HEK293 (cell line): ENCODE results near the gene TOMM6.

Experiments
- BCL11B ChIP-seq: fragments of 450-650 bp; formaldehyde crosslinking; IDR thresholded peaks from 2 replicates; pipeline ENCODE4 v1.5.1; 2016; ENCODE audit warnings: low read depth, missing biosample characterization, missing genetic modification characterization
- GLI2 ChIP-seq: fragments of 450-650 bp; formaldehyde crosslinking; IDR thresholded peaks from 2 replicates; pipeline ENCODE4; 2017; ENCODE audit warnings: missing biosample characterization, missing genetic modification characterization, low read depth, borderline replicate concordance
- RBAK ChIP-seq: fragments of 450-650 bp; formaldehyde crosslinking; IDR thresholded peaks from 2 replicates; pipeline ENCODE4 v1.5.1; 2016; ENCODE audit warnings: missing biosample characterization, missing genetic modification characterization
- REPIN1 ChIP-seq: fragments of 450-650 bp; formaldehyde crosslinking; IDR thresholded peaks from 2 replicates; pipeline ENCODE4 v1.5.1; 2017; ENCODE audit warnings: missing biosample characterization, missing genetic modification characterization, low read depth
- SCRT1 ChIP-seq: fragments of 450-650 bp; formaldehyde crosslinking; IDR thresholded peaks from 2 replicates; pipeline ENCODE4 v1.5.1; 2016; ENCODE audit warnings: missing biosample characterization, missing genetic modification characterization, borderline replicate concordance
- ZBTB21 ChIP-seq: fragments of 450-650 bp; formaldehyde crosslinking; IDR thresholded peaks from 2 replicates; pipeline ENCODE4 v1.5.1; 2017; ENCODE audit warnings: missing biosample characterization, missing genetic modification characterization
- ZNF121 ChIP-seq: fragments of 450-650 bp; formaldehyde crosslinking; IDR thresholded peaks from 2 replicates; pipeline ENCODE4 v1.5.1; 2016; ENCODE audit warnings: missing biosample characterization, missing genetic modification characterization
- ZNF174 ChIP-seq: fragments of 450-650 bp; formaldehyde crosslinking; IDR thresholded peaks from 2 replicates; pipeline ENCODE4 v1.5.0; 2017; ENCODE audit warnings: missing biosample characterization, mild to moderate bottlenecking, missing genetic modification characterization
- ZNF341 ChIP-seq: fragments of 450-650 bp; formaldehyde crosslinking; IDR thresholded peaks from 2 replicates; pipeline ENCODE4; 2016; ENCODE audit warnings: low read depth, missing biosample characterization, missing genetic modification characterization
- ZNF354C ChIP-seq: fragments of 450-650 bp; formaldehyde crosslinking; IDR thresholded peaks from 2 replicates; pipeline ENCODE4 v1.5.1; 2016; ENCODE audit warnings: missing biosample characterization, missing genetic modification characterization, low read depth, borderline replicate concordance
- ZNF391 ChIP-seq: fragments of 450-650 bp; formaldehyde crosslinking; IDR thresholded peaks from 2 replicates; pipeline ENCODE4 v1.5.1; 2016; ENCODE audit warnings: low read depth, missing biosample characterization, missing genetic modification characterization, borderline replicate concordance
- ZNF433 ChIP-seq: fragments of 450-650 bp; formaldehyde crosslinking; IDR thresholded peaks from 2 replicates; pipeline ENCODE4 v1.5.1; 2016; ENCODE audit warnings: missing biosample characterization, missing genetic modification characterization, low read depth
- ZNF473 ChIP-seq: fragments of 450-650 bp; formaldehyde crosslinking; IDR thresholded peaks from 2 replicates; pipeline ENCODE4 v1.5.1; 2017; ENCODE audit warnings: missing biosample characterization, missing genetic modification characterization
- ZNF48 ChIP-seq: fragments of 450-650 bp; formaldehyde crosslinking; IDR thresholded peaks from 2 replicates; pipeline ENCODE4 v1.5.1; 2016; ENCODE audit warnings: missing biosample characterization, missing genetic modification characterization
- ZNF510 ChIP-seq: fragments of 450-650 bp; formaldehyde crosslinking; IDR thresholded peaks from 2 replicates; pipeline ENCODE4 v1.5.1; 2018; ENCODE audit warnings: mild to moderate bottlenecking, missing genetic modification characterization, missing biosample characterization; ENCODE audit not compliant: insufficient replicate concordance
- ZNF529 ChIP-seq: fragments of 450-650 bp; formaldehyde crosslinking; IDR thresholded peaks from 2 replicates; pipeline ENCODE4 v1.5.1; 2017; ENCODE audit warnings: missing genetic modification characterization, missing biosample characterization; ENCODE audit not compliant: insufficient replicate concordance
- ZNF555 ChIP-seq: fragments of 450-650 bp; formaldehyde crosslinking; conservative IDR thresholded peaks from 2 replicates; pipeline ENCODE4 v1.5.1; 2017; ENCODE audit warnings: missing biosample characterization, mild to moderate bottlenecking, missing genetic modification characterization, inconsistent platforms
- ZNF560 ChIP-seq: fragments of 450-650 bp; formaldehyde crosslinking; IDR thresholded peaks from 2 replicates; pipeline ENCODE4 v1.5.1; 2017; ENCODE audit warnings: missing biosample characterization, missing genetic modification characterization, borderline replicate concordance
- ZNF561 ChIP-seq: fragments of 450-650 bp; IDR thresholded peaks from 2 replicates; pipeline ENCODE4 v1.5.1; 2018; ENCODE audit warnings: missing biosample characterization, missing genetic modification characterization, borderline replicate concordance
- ZNF624 ChIP-seq: fragments of 450-650 bp; formaldehyde crosslinking; IDR thresholded peaks from 2 replicates; pipeline ENCODE4 v1.5.1; 2017; ENCODE audit warnings: missing biosample characterization, missing genetic modification characterization
- ZNF654 ChIP-seq: fragments of 450-650 bp; formaldehyde crosslinking; IDR thresholded peaks from 2 replicates; pipeline ENCODE4 v1.5.1; 2016; ENCODE audit warnings: low read depth, missing biosample characterization, missing genetic modification characterization
- TF ChIP-seq, protein P1 (sequence below): fragments of 450-650 bp; formaldehyde crosslinking; IDR thresholded peaks from 2 replicates; pipeline ENCODE4 v1.5.1; 2016; ENCODE audit warnings: missing biosample characterization, missing genetic modification characterization, borderline replicate concordance
- TF ChIP-seq, protein P2 (sequence below): fragments of 450-650 bp; formaldehyde crosslinking; conservative IDR thresholded peaks from 2 replicates; pipeline ENCODE4 v1.5.1; 2016; ENCODE audit warnings: low read depth, missing biosample characterization, missing genetic modification characterization
- TF ChIP-seq, protein P3 (sequence below): fragments of 450-650 bp; formaldehyde crosslinking; IDR thresholded peaks from 2 replicates; pipeline ENCODE4 v1.5.1; 2016; ENCODE audit warnings: missing biosample characterization, missing genetic modification characterization
- TF ChIP-seq, protein P4 (sequence below): fragments of 450-650 bp; formaldehyde crosslinking; IDR thresholded peaks from 2 replicates; pipeline ENCODE4 v1.5.1; 2016; ENCODE audit warnings: missing biosample characterization, missing genetic modification characterization

TOMM6 gene

DNA sequence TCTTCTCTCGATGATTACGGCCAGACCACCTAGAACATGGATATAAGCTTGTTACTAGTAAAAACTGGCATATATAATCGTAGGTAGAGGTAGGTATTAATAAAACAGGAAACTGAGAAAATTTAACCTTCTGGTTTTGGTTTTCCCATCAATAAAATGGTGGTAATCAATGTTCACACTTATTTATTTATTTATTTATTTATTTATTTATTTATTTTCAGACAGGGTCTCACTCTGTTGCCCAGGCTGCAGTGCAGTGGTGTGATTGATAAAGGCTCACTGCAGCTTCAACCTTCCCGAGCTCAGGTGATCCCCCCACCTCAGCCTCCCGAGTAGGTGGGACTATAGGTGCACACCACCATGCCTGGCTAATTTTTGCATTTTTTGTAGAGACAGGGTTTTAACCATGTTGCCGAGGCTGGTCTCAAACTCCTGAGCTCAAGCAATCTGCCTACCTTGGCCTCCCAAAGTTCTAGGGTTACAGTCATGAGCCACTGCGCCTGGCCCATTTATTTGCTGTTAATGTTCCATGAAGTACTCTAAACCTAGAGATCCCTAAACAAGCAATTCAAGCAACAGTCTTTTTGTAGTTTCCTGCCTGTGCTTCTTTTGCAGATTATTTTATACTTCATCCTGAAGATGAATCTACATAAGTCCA, 11.5 kb downstream of the TOMM6 start (continued):
- TF ChIP-seq, protein P1, sequence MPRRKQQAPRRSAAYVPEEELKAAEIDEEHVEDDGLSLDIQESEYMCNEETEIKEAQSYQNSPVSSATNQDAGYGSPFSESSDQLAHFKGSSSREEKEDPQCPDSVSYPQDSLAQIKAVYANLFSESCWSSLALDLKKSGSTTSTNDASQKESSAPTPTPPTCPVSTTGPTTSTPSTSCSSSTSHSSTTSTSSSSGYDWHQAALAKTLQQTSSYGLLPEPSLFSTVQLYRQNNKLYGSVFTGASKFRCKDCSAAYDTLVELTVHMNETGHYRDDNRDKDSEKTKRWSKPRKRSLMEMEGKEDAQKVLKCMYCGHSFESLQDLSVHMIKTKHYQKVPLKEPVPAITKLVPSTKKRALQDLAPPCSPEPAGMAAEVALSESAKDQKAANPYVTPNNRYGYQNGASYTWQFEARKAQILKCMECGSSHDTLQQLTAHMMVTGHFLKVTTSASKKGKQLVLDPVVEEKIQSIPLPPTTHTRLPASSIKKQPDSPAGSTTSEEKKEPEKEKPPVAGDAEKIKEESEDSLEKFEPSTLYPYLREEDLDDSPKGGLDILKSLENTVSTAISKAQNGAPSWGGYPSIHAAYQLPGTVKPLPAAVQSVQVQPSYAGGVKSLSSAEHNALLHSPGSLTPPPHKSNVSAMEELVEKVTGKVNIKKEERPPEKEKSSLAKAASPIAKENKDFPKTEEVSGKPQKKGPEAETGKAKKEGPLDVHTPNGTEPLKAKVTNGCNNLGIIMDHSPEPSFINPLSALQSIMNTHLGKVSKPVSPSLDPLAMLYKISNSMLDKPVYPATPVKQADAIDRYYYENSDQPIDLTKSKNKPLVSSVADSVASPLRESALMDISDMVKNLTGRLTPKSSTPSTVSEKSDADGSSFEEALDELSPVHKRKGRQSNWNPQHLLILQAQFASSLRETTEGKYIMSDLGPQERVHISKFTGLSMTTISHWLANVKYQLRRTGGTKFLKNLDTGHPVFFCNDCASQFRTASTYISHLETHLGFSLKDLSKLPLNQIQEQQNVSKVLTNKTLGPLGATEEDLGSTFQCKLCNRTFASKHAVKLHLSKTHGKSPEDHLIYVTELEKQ (tag by site-specific recombination): no peak
- peak; percentile 41; the same call in 1 of the 2 replicates for TF ChIP-seq GLI2 (tag by site-specific recombination)
- TF ChIP-seq ZNF121 (tag by site-specific recombination): 0 out of 2 replicates have a peak, but pooled peaks have one; percentile 39
- peak; percentile 73; the same call in 1 of the 2 replicates for TF ChIP-seq ZNF560 (tag by site-specific recombination)
- TF ChIP-seq, protein P2, sequence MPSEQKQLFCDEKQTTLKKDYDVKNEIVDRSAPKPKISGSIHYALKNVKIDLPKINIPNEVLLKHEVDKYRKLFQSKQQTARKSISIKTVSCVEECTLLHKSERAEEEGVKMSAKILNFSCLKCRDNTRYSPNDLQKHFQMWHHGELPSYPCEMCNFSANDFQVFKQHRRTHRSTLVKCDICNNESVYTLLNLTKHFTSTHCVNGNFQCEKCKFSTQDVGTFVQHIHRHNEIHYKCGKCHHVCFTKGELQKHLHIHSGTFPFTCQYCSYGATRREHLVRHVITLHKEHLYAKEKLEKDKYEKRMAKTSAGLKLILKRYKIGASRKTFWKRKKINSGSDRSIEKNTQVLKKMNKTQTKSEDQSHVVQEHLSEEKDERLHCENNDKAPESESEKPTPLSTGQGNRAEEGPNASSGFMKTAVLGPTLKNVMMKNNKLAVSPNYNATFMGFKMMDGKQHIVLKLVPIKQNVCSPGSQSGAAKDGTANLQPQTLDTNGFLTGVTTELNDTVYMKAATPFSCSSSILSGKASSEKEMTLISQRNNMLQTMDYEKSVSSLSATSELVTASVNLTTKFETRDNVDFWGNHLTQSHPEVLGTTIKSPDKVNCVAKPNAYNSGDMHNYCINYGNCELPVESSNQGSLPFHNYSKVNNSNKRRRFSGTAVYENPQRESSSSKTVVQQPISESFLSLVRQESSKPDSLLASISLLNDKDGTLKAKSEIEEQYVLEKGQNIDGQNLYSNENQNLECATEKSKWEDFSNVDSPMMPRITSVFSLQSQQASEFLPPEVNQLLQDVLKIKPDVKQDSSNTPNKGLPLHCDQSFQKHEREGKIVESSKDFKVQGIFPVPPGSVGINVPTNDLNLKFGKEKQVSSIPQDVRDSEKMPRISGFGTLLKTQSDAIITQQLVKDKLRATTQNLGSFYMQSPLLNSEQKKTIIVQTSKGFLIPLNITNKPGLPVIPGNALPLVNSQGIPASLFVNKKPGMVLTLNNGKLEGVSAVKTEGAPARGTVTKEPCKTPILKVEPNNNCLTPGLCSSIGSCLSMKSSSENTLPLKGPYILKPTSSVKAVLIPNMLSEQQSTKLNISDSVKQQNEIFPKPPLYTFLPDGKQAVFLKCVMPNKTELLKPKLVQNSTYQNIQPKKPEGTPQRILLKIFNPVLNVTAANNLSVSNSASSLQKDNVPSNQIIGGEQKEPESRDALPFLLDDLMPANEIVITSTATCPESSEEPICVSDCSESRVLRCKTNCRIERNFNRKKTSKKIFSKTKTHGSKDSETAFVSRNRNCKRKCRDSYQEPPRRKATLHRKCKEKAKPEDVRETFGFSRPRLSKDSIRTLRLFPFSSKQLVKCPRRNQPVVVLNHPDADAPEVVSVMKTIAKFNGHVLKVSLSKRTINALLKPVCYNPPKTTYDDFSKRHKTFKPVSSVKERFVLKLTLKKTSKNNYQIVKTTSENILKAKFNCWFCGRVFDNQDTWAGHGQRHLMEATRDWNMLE (tag by site-specific recombination): peak; percentile 89
- no peak for TF ChIP-seq ZNF473 (tag by site-specific recombination)
- TF ChIP-seq ZNF510 (tag by site-specific recombination): peak; percentile 61
- TF ChIP-seq, protein P3, sequence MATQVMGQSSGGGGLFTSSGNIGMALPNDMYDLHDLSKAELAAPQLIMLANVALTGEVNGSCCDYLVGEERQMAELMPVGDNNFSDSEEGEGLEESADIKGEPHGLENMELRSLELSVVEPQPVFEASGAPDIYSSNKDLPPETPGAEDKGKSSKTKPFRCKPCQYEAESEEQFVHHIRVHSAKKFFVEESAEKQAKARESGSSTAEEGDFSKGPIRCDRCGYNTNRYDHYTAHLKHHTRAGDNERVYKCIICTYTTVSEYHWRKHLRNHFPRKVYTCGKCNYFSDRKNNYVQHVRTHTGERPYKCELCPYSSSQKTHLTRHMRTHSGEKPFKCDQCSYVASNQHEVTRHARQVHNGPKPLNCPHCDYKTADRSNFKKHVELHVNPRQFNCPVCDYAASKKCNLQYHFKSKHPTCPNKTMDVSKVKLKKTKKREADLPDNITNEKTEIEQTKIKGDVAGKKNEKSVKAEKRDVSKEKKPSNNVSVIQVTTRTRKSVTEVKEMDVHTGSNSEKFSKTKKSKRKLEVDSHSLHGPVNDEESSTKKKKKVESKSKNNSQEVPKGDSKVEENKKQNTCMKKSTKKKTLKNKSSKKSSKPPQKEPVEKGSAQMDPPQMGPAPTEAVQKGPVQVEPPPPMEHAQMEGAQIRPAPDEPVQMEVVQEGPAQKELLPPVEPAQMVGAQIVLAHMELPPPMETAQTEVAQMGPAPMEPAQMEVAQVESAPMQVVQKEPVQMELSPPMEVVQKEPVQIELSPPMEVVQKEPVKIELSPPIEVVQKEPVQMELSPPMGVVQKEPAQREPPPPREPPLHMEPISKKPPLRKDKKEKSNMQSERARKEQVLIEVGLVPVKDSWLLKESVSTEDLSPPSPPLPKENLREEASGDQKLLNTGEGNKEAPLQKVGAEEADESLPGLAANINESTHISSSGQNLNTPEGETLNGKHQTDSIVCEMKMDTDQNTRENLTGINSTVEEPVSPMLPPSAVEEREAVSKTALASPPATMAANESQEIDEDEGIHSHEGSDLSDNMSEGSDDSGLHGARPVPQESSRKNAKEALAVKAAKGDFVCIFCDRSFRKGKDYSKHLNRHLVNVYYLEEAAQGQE (tag by site-specific recombination): peak; percentile 70
- TF ChIP-seq ZNF354C (tag by site-specific recombination): 0 out of 2 replicates have a peak, but pooled peaks have one; percentile 39
- no peak for TF ChIP-seq ZNF391 (tag by site-specific recombination)
- peak; percentile 24 for TF ChIP-seq ZNF529 (tag by site-specific recombination)
- peak; percentile 69; the same call in 1 of the 2 replicates for TF ChIP-seq ZNF433 (tag by site-specific recombination)
- no peak for TF ChIP-seq ZNF174 (tag by site-specific recombination)
- TF ChIP-seq ZBTB21 (tag by site-specific recombination): peak; percentile 51; the same call in 1 of the 2 replicates
- TF ChIP-seq SCRT1 (tag by site-specific recombination): no peak
- TF ChIP-seq ZNF555 (tag by site-specific recombination): peak; percentile 71
- no peak for TF ChIP-seq REPIN1
- TF ChIP-seq RBAK (tag by site-specific recombination): 0 out of 2 replicates have a peak, but pooled peaks have one; percentile 40
- no peak for TF ChIP-seq BCL11B
- TF ChIP-seq ZNF341 (tag by site-specific recombination): 0 out of 2 replicates have a peak, but pooled peaks have one; percentile 37
- peak; percentile 46 for TF ChIP-seq ZNF654
- no peak for TF ChIP-seq ZNF561 (tag by site-specific recombination)
- no peak for TF ChIP-seq ZNF48 (tag by site-specific recombination)
- no peak for TF ChIP-seq ZNF624
- TF ChIP-seq, protein P4, sequence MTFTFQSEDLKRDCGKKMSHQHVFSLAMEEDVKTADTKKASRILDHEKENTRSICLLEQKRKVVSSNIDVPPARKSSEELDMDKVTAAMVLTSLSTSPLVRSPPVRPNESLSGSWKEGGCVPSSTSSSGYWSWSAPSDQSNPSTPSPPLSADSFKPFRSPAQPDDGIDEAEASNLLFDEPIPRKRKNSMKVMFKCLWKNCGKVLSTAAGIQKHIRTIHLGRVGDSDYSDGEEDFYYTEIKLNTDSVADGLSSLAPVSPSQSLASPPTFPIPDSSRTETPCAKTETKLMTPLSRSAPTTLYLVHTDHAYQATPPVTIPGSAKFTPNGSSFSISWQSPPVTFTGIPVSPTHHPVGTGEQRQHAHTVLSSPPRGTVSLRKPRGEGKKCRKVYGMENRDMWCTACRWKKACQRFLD (tag by site-specific recombination): no peak
